Endothelial cell of umbilical vein (primary cell): Measurements from ENCODE around the gene RXFP4. TPM values are rescaled to one million over a fixed set of nuclear protein-coding genes. Genes with fewer than 3 reads are reported as not detected.
"Not testable (repeated sequence)": the region's sequence is repeated elsewhere in the genome, so short reads cannot be mapped to it uniquely, and the experiment has no call there.

Experiments used
- BruUV-seq: library from RNA; stranded (reverse); fragments of 400-500 nt; replicated peaks from 2 replicates; lab custom pipeline; 2021; lab: Mats Ljungman, UMichigan
- CTCF ChIA-PET: fragments of 300-600, 350-600 bp; sonication (Branson Sonifier 250); formaldehyde crosslinking; loops from one replicate; lab custom pipeline; 2021; ENCODE audit warnings: antibody characterized with exemption, inconsistent platforms; lab: Charles Lee
- POLR2A ChIA-PET: fragments of 300-600, 350-600 bp; sonication (Branson Sonifier 250); formaldehyde crosslinking; loops from one replicate; lab custom pipeline; 2021; ENCODE audit warnings: antibody characterized with exemption, inconsistent platforms; lab: Charles Lee
- DNase-seq: peaks from one replicate; pipeline ENCODE4 v3.0.0-alpha.2; 2011; ENCODE audit warnings: low read depth, low spot score
- FAIRE-seq: peaks from 2 replicates; lab custom pipeline; 2011; peaks lifted over from hg19 to GRCh38; lab: Jason Lieb, UNC
- H2AFZ ChIP-seq: 2 replicates; pipeline ENCODE4 v1.6.0; 2012; ENCODE audit warnings: low read depth, low read length, control low read depth, inconsistent platforms
- H3K27ac ChIP-seq: 2 replicates; pipeline ENCODE4 v1.5.1; 2011; ENCODE audit warnings: low read depth, mild to moderate bottlenecking, control low read depth, low read length, moderate library complexity; ENCODE audit not compliant: insufficient read depth
- H3K27me3 ChIP-seq, 2 experiments: 2 replicates each; pipeline versions ENCODE4 v1.6.0 to v1.6.1; 2011; ENCODE audit warnings: low read length in 2 of 2, mixed read lengths in 1 of 2; ENCODE audit not compliant: control insufficient read depth in 2 of 2, insufficient read depth in 2 of 2
- H3K36me3 ChIP-seq, 2 experiments: 2 replicates in 1 of 2; 3 replicates in 1 of 2; pipeline ENCODE4 v1.5.1; 2011; ENCODE audit warnings: low read length in 2 of 2, mild to moderate bottlenecking in 1 of 2, moderate library complexity in 1 of 2; ENCODE audit not compliant: control insufficient read depth in 2 of 2, insufficient read depth in 2 of 2; ENCODE audit errors: extremely low read depth in 1 of 2
- H3K4me1 ChIP-seq: 3 replicates; pipeline ENCODE4 v1.5.1; 2011; ENCODE audit warnings: mild to moderate bottlenecking, low read length; ENCODE audit not compliant: control insufficient read depth, insufficient read depth; ENCODE audit errors: extremely low read depth
- H3K4me2 ChIP-seq: 2 replicates; pipeline ENCODE4 v1.6.1; 2011; ENCODE audit warnings: low read length, control low read depth, mixed read lengths; ENCODE audit not compliant: insufficient read depth
- H3K4me3 ChIP-seq, 3 experiments: fragments of 200-600 bp in 1 of 3; sonication (generic), shearing (Covaris generic) in 1 of 3; replicated peaks in 1 of 3; 2 replicates each; pipeline ENCODE4 v1.5.1; 2011 to 2016; ENCODE audit warnings: control low read depth in 3 of 3, low read length in 3 of 3, mild to moderate bottlenecking in 2 of 3, inconsistent platforms in 1 of 3, low read depth in 1 of 3, moderate library complexity in 1 of 3; ENCODE audit not compliant: insufficient read depth in 1 of 3
- H3K79me2 ChIP-seq: 2 replicates; pipeline ENCODE4 v1.6.0; 2012; ENCODE audit warnings: low read length, inconsistent platforms; ENCODE audit not compliant: control insufficient read depth, insufficient read depth
- H3K9ac ChIP-seq: replicated peaks from 2 replicates; pipeline ENCODE3; 2011; ENCODE audit warnings: low read length, control low read depth; ENCODE audit not compliant: insufficient read depth; ENCODE audit errors: extremely low read depth
- H3K9me1 ChIP-seq: replicated peaks from 3 replicates; pipeline ENCODE4 v1.6.0; 2011; ENCODE audit warnings: mild to moderate bottlenecking, low read length; ENCODE audit not compliant: control insufficient read depth, insufficient read depth; ENCODE audit errors: extremely low read depth
- H3K9me3 ChIP-seq: replicated peaks from 2 replicates; pipeline ENCODE4 v1.5.1; 2012; ENCODE audit warnings: low read length, inconsistent platforms; ENCODE audit not compliant: control insufficient read depth, insufficient read depth
- H4K20me1 ChIP-seq: replicated peaks from 2 replicates; pipeline ENCODE3; 2011; ENCODE audit warnings: mild to moderate bottlenecking, low read length; ENCODE audit not compliant: control insufficient read depth, insufficient read depth; ENCODE audit errors: extremely low read depth
- EZH2 ChIP-seq: IDR thresholded peaks from 2 replicates; pipeline ENCODE4 v1.6.1; 2012; ENCODE audit warnings: borderline replicate concordance, low read depth, mild to moderate bottlenecking, moderate library complexity, low read length, inconsistent platforms; ENCODE audit not compliant: severe bottlenecking
- FOS ChIP-seq: IDR thresholded peaks from 2 replicates; pipeline ENCODE4 v1.6.1; 2011; ENCODE audit warnings: mild to moderate bottlenecking, low read length, moderate library complexity, borderline replicate concordance; ENCODE audit not compliant: insufficient read depth
- GATA2 ChIP-seq: IDR thresholded peaks from 2 replicates; pipeline ENCODE4 v1.7.0; 2011; ENCODE audit warnings: low read depth, mild to moderate bottlenecking, moderate library complexity, mixed read lengths, low read length; ENCODE audit not compliant: insufficient read length, insufficient read depth
- JUN ChIP-seq: IDR thresholded peaks from 2 replicates; pipeline ENCODE4 v1.6.1; 2011; ENCODE audit warnings: borderline replicate concordance, low read depth; ENCODE audit not compliant: insufficient read length, insufficient read depth
- MYC ChIP-seq: IDR thresholded peaks from one replicate; pipeline ENCODE4 v1.6.1; 2011; ENCODE audit warnings: mild to moderate bottlenecking, low read depth, low read length
- POLR2A ChIP-seq: IDR thresholded peaks from 2 replicates; pipeline ENCODE4 v1.6.1; 2012; ENCODE audit warnings: low read depth, mild to moderate bottlenecking, control low read depth, low read length
- POLR2AphosphoS5 ChIP-seq: IDR thresholded peaks from 2 replicates; pipeline ENCODE4 v1.6.1; 2012; ENCODE audit warnings: low read depth, mild to moderate bottlenecking, control low read depth, low read length, moderate library complexity; ENCODE audit not compliant: insufficient read depth
- dilution Hi-C: fragments of 300-500 bp; cut with MboI; formaldehyde crosslinking; loops from one replicate; pipeline ENCODE4 v1.15.0; 2019; ENCODE audit warnings: low sequenced_read_pairs; ENCODE audit not compliant: extremely low pct_ligation_motif_present
- intact Hi-C: fragments of 100-400 bp; cut with micrococcal nuclease; formaldehyde crosslinking; loops from one replicate; pipeline ENCODE4 v1.10.0; 2022
- polyA plus RNA-seq, 4 experiments: library from polyadenylated mRNA; depleted of rRNA in 3 of 4; stranded (reverse) in 3 of 4; unstranded in 1 of 4; fragments of >200 nt; gene quantifications; 2 replicates each; pipeline versions ENCODE4 v1.2.1 to v1.2.3, GENCODE V29; 2011 to 2012; ENCODE audit warnings: missing spikeins in 1 of 4
- total RNA-seq: library from RNA; stranded (reverse); gene quantifications from 2 replicates; pipeline ENCODE4 v1.2.3, GENCODE V29; 2021
- TF ChIP-seq, protein P1 (sequence below): IDR thresholded peaks from 2 replicates; pipeline ENCODE4 v1.6.1; 2011; ENCODE audit not compliant: insufficient read depth, insufficient read length

Gene RXFP4
- total and polyA plus RNA-seq, 2 donors (not counting 3 experiments of a cell fraction or from before 2014, with no cell fraction given) = not detected

DNA sequence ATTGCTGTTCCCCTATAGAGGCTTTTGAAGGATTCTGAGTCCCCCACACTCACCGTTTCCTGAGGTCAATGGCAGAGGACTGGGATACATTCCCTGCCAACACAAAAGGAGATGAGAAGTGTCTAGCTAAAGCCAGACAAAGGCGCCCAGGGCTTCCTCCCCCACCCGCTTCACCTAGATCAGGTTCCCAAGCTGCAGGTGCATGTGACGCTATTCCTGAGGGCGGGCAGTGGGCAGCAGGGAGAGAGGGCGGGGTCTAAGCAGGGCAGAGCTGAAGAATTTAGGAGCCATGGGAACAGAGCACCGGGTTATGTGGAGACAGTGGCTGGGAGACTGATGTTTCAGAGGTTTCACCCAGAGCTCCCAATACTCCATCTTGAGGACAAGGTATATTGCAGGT lies 42.9 kb downstream of the RXFP4 start:
- ChIA-PET POLR2A (interaction anchor here (0.6 kb wide), 1 partner anchor 88 kb away, joined by 4 read pairs; no protein-coding TSS in a partner anchor), CTCF (interaction anchor here (1.0 to 12.1 kb wide), 5 partner anchors 10 to 46 kb away, joined by 4 to 138 read pairs (median 17); no protein-coding TSS in a partner anchor)
- no TSS peak for BruUV-seq
- H4K20me1 ChIP-seq = no peaks in the 10 kb centered on the region
- FAIRE-seq (no peak), DNase-seq (no peak)
- dilution Hi-C loops (no loop called here), intact Hi-C loops (no loop called here)
- H3K4me1 ChIP-seq = peaks cover 38% of the 10 kb centered on the region
- H3K79me2 ChIP-seq = no peaks in the 10 kb centered on the region
- H3K27me3 ChIP-seq = no peaks in the 10 kb centered on the region
- H2AFZ ChIP-seq = no peak overlapping the region
- H3K4me3 ChIP-seq = no peak overlapping the region
- no peaks in the 10 kb centered on the region for H3K9me1 ChIP-seq
- no peaks in the 10 kb centered on the region for H3K36me3 ChIP-seq
- H3K9ac ChIP-seq = no peak overlapping the region
- H3K27ac ChIP-seq = no peak overlapping the region
- no peak overlapping the region for H3K4me2 ChIP-seq
- H3K9me3 ChIP-seq = no peaks in the 10 kb centered on the region
- TF ChIP-seq FOS (no peak), JUN (no peak), POLR2AphosphoS5 (no peak), POLR2A (no peak), EZH2 (no peak), GATA2 (no peak), MYC (no peak)
- TF ChIP-seq, protein P1, sequence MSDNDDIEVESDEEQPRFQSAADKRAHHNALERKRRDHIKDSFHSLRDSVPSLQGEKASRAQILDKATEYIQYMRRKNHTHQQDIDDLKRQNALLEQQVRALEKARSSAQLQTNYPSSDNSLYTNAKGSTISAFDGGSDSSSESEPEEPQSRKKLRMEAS = no peak

DNA sequence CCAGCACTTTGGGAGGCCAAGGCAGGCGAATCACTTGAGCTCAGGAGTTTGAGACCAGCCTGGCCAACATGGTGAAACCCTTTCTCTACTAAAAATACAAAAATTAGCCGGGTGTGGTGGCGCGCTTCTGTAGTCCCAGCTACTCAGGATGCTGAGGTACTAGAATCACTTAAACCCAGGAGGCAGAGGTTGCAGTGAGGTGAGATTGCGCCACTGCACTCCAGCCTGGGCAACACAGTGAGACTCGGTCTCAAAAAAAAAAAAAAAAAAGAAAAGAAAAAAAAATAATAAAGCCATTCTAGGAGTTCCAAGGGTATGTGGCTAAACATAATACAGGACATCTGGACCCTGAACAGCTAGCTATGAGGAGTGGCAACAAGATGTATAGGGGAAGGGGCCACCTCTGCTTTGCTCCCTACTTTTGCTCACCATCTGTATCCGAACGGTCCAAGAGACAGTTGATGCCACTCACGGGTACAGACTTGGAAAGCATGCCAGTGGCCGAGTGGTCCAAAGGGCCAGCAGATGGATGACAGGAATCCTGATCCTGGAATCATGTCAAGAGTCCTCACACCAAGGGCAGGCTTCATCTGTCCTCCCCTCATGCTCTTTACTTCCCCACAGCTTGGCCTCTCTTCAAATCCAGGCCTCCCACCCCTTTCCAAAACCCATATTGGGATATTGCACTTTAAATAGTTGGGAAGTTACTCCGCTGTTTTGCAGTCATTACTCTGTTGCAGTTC lies 43.6 kb downstream of the RXFP4 start:
- POLR2A ChIA-PET, H3K9ac ChIP-seq, BruUV-seq, H3K4me3 ChIP-seq, H3K4me2 ChIP-seq, H3K36me3 ChIP-seq, intact Hi-C loops, H3K79me2 ChIP-seq, H2AFZ ChIP-seq, DNase-seq, H3K9me3 ChIP-seq, H3K27me3 ChIP-seq, dilution Hi-C loops, H4K20me1 ChIP-seq, FAIRE-seq, H3K27ac ChIP-seq, H3K9me1 ChIP-seq: not testable (repeated sequence)
- CTCF ChIA-PET = interaction anchor here (1.2 to 12.1 kb wide), 4 partner anchors 18 to 47 kb away, joined by 5 to 138 read pairs (median 18); no protein-coding TSS in a partner anchor
- peaks cover 31% of the 10 kb centered on the region for H3K4me1 ChIP-seq
